K562 (cell line): ENCODE data around the gene ECI1. TPM values are rescaled to one million over a fixed set of nuclear protein-coding genes. Genes with fewer than 3 reads are reported as not detected.

Experiments
- EGR1 ChIP-seq: fragments of 450-650 bp; conservative IDR thresholded peaks from 2 replicates; pipeline ENCODE4 v1.6.1; 2017; ENCODE audit warnings: mild to moderate bottlenecking
- MGA ChIP-seq: fragments of 450-650 bp; IDR thresholded peaks from 2 replicates; pipeline ENCODE4 v1.6.1; 2016; ENCODE audit warnings: mild to moderate bottlenecking, moderate library complexity
- PTRF ChIP-seq: fragments of 450-650 bp; IDR thresholded peaks from 2 replicates; pipeline ENCODE4 v1.6.1; 2016; ENCODE audit warnings: mild to moderate bottlenecking, missing genetic modification characterization, missing compliant biosample characterization
- U2AF1 ChIP-seq: fragments of 200-400 bp; formaldehyde crosslinking; optimal IDR thresholded peaks from 2 replicates; pipeline ENCODE3; 2017; ENCODE audit warnings: mild to moderate bottlenecking, low read depth, low read length, moderate library complexity
- polyA plus RNA-seq, 8 experiments: library from polyadenylated mRNA; depleted of rRNA in 4 of 8; stranded (reverse) in 5 of 8; unstranded in 3 of 8; fragments of >200 nt; fragmentation: Nextera tagmentation in 2 of 8; fragmentation: Illumina TruSeq in 1 of 8; extraction: Ambion mirVana in 2 of 8; extraction: Trizol in 1 of 8; gene quantifications; 2 replicates each; pipeline versions ENCODE4 v1.2.1 to v1.2.3, GENCODE V29; 2011 to 2014; ENCODE audit warnings: inconsistent platforms in 1 of 8, missing spikeins in 1 of 8
- total RNA-seq, 7 experiments: library from RNA; depleted of rRNA in 6 of 7; stranded (reverse); fragments of >200 nt in 6 of 7; fragmentation: Illumina TruSeq in 2 of 7; extraction: Trizol in 2 of 7; gene quantifications; 2 replicates each; pipeline versions ENCODE4 v1.2.1 to v1.2.3, GENCODE V29; 2011 to 2021; ENCODE audit warnings: low replicate concordance in 1 of 7
- TF ChIP-seq, protein P1 (sequence below): fragments of 250-450 bp; sonication (Bioruptor Pico); IDR thresholded peaks from 2 replicates; pipeline ENCODE4 v1.5.0; 2021; ENCODE audit warnings: mild to moderate bottlenecking, moderate library complexity
- TF ChIP-seq, protein P2 (sequence below): sonication (generic); formaldehyde crosslinking; IDR thresholded peaks from 2 replicates; pipeline ENCODE4 v1.8.1; 2023; ENCODE audit warnings: mild to moderate bottlenecking, missing genetic modification reagents

The ECI1 gene
- total and polyA plus RNA-seq, 9 of the 15 experiments (the other 6 are each of a cell fraction or from before 2014, with no cell fraction given): 4.7 to 189 (median 54.0) TPM

- TF ChIP-seq MGA (0 out of 2 replicates have a peak, but pooled peaks have one; percentile 47), EGR1 (0 out of 2 replicates have a peak, but pooled peaks have one; percentile 25), U2AF1 (peak; percentile 3), PTRF (tag) (no peak)
- TF ChIP-seq, protein P1, sequence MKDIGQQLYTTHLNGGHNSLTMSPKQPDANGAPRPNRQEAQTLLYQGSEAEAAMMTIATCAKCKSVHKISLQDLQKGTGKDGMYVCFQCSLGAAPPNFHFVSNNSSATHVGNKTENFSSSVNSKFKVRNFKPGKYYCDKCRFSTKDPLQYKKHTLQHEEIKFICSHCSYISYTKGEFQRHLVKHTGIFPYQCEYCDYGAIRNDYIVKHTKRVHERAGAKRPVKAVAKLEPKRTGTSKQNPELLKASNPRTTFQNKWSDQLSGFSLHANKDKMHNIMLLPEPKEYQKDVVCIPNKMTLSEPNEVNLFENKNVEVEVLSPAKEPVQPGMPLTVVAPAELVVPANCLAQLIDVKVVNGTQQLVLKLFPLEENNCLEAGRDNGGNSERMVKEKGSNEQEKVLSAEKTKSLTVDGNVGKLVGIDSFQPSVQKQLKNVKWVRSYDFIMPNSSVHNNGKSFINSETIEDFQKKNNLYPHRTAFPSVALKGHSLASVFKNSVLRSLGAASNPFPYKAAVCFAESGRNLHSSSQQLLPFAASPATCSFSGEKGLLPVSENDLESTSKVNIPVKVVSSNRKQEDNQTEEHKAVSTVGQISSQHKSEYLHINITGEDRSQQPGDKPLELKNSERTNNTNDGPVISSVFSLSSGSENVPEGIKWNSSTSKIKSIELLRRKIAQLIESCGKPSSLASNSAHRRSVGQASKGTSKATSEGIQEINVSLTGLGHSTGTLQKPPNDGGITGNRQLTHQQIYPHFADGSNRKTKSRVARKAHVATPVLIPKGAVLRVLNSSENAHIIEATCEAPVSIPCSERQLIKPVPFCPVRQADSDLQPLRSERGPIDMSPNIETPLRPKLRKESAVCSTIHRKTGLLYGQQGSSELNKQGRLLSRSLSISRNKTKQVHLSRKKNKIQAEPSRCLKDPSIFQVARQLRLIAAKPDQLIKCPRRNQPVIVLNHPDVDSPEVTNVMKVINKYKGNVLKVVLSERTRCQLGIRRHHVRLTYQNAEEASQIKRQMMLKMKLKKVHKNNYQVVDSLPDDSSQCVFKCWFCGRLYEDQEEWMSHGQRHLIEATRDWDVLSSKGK (CRISPR knock-in tag): no peak
- TF ChIP-seq, protein P2, sequence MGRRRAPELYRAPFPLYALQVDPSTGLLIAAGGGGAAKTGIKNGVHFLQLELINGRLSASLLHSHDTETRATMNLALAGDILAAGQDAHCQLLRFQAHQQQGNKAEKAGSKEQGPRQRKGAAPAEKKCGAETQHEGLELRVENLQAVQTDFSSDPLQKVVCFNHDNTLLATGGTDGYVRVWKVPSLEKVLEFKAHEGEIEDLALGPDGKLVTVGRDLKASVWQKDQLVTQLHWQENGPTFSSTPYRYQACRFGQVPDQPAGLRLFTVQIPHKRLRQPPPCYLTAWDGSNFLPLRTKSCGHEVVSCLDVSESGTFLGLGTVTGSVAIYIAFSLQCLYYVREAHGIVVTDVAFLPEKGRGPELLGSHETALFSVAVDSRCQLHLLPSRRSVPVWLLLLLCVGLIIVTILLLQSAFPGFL (CRISPR knock-in tag): 0 out of 2 replicates have a peak, but pooled peaks have one; percentile 79
Measured at GRCh38 chr16:2204416-2205103, 46.8 kb downstream of the ECI1 start (continued).
